Kidney (tissue), 14 donors: ENCODE results near the gene ARID3A. TPM values are rescaled to one million over a fixed set of nuclear protein-coding genes. Genes with fewer than 3 reads are reported as not detected.

Experiments
- DNase-seq, 5 donors: peaks; one replicate each; pipeline ENCODE4 v3.0.0-alpha.2; 2013 to 2020
- FAIRE-seq: peaks from 2 replicates; lab custom pipeline; 2012; peaks lifted over from hg19 to GRCh38; lab: Jason Lieb, UNC
- H3K27ac ChIP-seq, 2 donors: one replicate each; pipeline ENCODE4 v1.7.0; 2013; ENCODE audit warnings: low read depth in 2 of 2, low read length in 2 of 2, inconsistent platforms in 1 of 2
- H3K27me3 ChIP-seq: one replicate; pipeline ENCODE4 v1.7.1; 2013; ENCODE audit warnings: low read length, inconsistent platforms; ENCODE audit not compliant: control insufficient read depth, insufficient read depth
- H3K36me3 ChIP-seq, 3 donors: one replicate each; pipeline versions ENCODE4 v1.7.0 to v1.7.1; 2013; ENCODE audit warnings: low read length in 3 of 3, control low read depth in 1 of 3, inconsistent platforms in 1 of 3; ENCODE audit not compliant: insufficient read depth in 3 of 3, control insufficient read depth in 2 of 3
- H3K4me1 ChIP-seq, 3 donors: one replicate each; pipeline versions ENCODE4 v1.7.0 to v1.7.1; 2013; ENCODE audit warnings: low read length in 3 of 3, inconsistent platforms in 1 of 3, low read depth in 1 of 3; ENCODE audit not compliant: control insufficient read depth in 2 of 3, insufficient read depth in 2 of 3
- H3K4me3 ChIP-seq, 3 donors: one replicate each; pipeline versions ENCODE4 v1.7.0 to v1.8.1; 2013; ENCODE audit warnings: low read length in 3 of 3, control low read depth in 1 of 3, inconsistent platforms in 1 of 3
- H3K9ac ChIP-seq, 3 donors: one replicate each; pipeline versions ENCODE4 v1.7.0 to v1.7.1; 2013; ENCODE audit warnings: low read length in 3 of 3, control low read depth in 1 of 3, inconsistent platforms in 1 of 3
- H3K9me3 ChIP-seq, 3 donors: one replicate each; pipeline versions ENCODE4 v1.7.0 to v1.7.1; 2013; ENCODE audit warnings: low read length in 3 of 3, control low read depth in 1 of 3, inconsistent platforms in 1 of 3; ENCODE audit not compliant: control insufficient read depth in 2 of 3, insufficient read depth in 1 of 3
- CTCF ChIP-seq: IDR thresholded peaks from 3 replicates; pipeline ENCODE4 v1.5.1; 2012; ENCODE audit warnings: mild to moderate bottlenecking, moderate library complexity, borderline replicate concordance; ENCODE audit not compliant: insufficient read depth; ENCODE audit errors: extremely low read depth
- intact Hi-C: fragments of 100-400 bp; cut with DNase I; formaldehyde crosslinking; loops from one replicate; pipeline ENCODE4 v1.11.1; 2022
- polyA plus RNA-seq: library from polyadenylated mRNA; stranded (reverse); fragments of 350-450 nt; fragmentation: Illumina TruSeq; extraction: RNeasy Lipid Tissue Mini Kit (QIAGEN cat#74804); gene quantifications from one replicate; pipeline ENCODE4 v1.2.3, GENCODE V29; 2014; ENCODE audit warnings: low read depth, low replicate concordance; ENCODE audit not compliant: insufficient read depth
- total RNA-seq: library from RNA; stranded (reverse); fragmentation: NEBNext Ultra II Directional; extraction: Animal tissue kit (Norgen Biotek cat#: 25700); gene quantifications from one replicate; pipeline ENCODE4 v1.2.1, GENCODE V29; 2021
- donor health status: control.
- donor health status: control.
- donor health status: control.
- donor health status: control.
- donor health status: control.
- donor health status: DM: yes; HTN: yes; CAD: no.
- donor health status: Normal renal cell carcinoma (clear cell type).

ARID3A gene
- total and polyA plus RNA-seq, 2 donors from 2014 or later, result 5.6 to 16.9 TPM

- H3K9ac ChIP-seq, result no peak overlapping the region
- TF ChIP-seq CTCF, result no peak
- peaks cover 0 to 10% (median 0%) of the 10 kb centered on the region in 3 donors for H3K36me3 ChIP-seq
- intact Hi-C loops, result no loop called here
- FAIRE-seq, result no peak
- H3K27me3 ChIP-seq, result no peaks in the 10 kb centered on the region
- H3K4me3 ChIP-seq, result no peak overlapping the region
- H3K4me1 ChIP-seq, result peaks cover 0 to 44% (median 8%) of the 10 kb centered on the region in 3 donors
- H3K27ac ChIP-seq, result no peak overlapping the region
- DNase-seq, result peak in 1 of 5 donors; percentile 74
- H3K9me3 ChIP-seq, result no peaks in the 10 kb centered on the region
Observed at GRCh38 chr19:1015061-1015781, 89.4 kb downstream of the ARID3A start.

DNA sequence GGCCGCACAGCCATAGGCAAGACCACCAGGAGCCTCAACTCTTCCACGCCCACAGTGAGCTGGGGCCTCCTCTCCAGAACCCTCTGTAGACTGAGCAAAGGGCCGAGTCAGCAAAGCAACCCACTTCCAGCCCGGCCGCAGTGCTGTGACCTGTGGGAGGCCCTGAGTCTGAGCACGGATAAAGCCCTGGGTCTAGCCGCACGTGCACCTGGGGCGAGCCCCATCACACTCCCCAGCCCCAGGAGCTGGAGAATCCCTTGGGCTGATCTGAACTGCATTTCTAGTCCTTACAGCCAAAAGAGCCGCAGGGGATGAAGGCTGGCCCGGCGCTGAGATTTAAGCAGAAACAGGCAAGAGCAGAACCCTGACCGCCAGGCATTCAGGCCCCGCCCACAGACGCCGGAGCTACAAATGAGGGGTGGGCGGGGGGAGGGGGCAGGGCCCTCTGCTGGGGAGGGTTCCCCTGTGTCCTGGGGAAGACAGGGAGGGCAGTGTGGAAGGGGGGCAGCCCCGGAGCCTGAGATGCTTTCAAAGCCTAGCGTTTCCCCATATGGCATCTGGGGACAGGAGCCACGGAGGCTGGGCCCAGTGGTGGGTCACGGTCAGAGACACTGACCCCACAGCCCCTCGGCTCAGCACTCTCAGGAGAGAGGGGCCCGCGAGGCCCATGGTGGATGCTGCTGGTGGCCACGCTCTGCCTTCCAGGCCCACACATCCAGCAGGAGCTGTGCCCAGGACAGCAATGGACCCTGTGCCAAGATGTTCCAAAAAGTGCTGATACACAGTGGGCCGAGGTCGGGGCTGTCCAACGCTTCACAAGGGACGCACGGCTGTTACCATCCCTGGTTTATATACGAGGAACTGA, 90.2 kb downstream of the ARID3A start:
- H3K4me1 ChIP-seq, result peaks cover 0 to 46% (median 8%) of the 10 kb centered on the region in 3 donors
- H3K4me3 ChIP-seq, result no peak overlapping the region

GRCh38 chr19:1016647-1017114, 90.8 kb downstream of the ARID3A start:
- intact Hi-C loops, result no loop called here
- Histone ChIP-seq H3K36me3 (peaks cover 0 to 10% (median 0%) of the 10 kb centered on the region in 3 donors), H3K9me3 (no peaks in the 10 kb centered on the region), H3K4me3 (no peak overlapping the region), H3K27ac (peak overlapping the region in 1 of 2 donors; percentile 11), H3K4me1 (peaks cover 0 to 46% (median 8%) of the 10 kb centered on the region in 3 donors), H3K27me3 (no peaks in the 10 kb centered on the region), H3K9ac (no peak overlapping the region)
- TF ChIP-seq CTCF, result no peak
- peak in 1 of 5 donors; percentile 82 for DNase-seq
- no peak for FAIRE-seq

More for the DNA sequence above, 90.2 kb downstream of the ARID3A start:
- H3K9me3 ChIP-seq, result no peaks in the 10 kb centered on the region
- TF ChIP-seq CTCF, result no peak
- intact Hi-C loops, result no loop called here
- H3K27ac ChIP-seq, result no peak overlapping the region
- no peaks in the 10 kb centered on the region for H3K27me3 ChIP-seq
- H3K9ac ChIP-seq, result no peak overlapping the region
- FAIRE-seq (no peak), DNase-seq (peak in 1 of 5 donors; percentile 73)
- peaks cover 0 to 10% (median 0%) of the 10 kb centered on the region in 3 donors for H3K36me3 ChIP-seq
